ENCODE results near the gene NBPF9.
A peak's percentile ranks its signal among the peaks of the same experiment; 100 is the strongest.
"Not testable (repeated sequence)": the region's sequence is repeated elsewhere in the genome, so short reads cannot be mapped to it uniquely, and the experiment has no call there.

NBPF9 gene, protein sequence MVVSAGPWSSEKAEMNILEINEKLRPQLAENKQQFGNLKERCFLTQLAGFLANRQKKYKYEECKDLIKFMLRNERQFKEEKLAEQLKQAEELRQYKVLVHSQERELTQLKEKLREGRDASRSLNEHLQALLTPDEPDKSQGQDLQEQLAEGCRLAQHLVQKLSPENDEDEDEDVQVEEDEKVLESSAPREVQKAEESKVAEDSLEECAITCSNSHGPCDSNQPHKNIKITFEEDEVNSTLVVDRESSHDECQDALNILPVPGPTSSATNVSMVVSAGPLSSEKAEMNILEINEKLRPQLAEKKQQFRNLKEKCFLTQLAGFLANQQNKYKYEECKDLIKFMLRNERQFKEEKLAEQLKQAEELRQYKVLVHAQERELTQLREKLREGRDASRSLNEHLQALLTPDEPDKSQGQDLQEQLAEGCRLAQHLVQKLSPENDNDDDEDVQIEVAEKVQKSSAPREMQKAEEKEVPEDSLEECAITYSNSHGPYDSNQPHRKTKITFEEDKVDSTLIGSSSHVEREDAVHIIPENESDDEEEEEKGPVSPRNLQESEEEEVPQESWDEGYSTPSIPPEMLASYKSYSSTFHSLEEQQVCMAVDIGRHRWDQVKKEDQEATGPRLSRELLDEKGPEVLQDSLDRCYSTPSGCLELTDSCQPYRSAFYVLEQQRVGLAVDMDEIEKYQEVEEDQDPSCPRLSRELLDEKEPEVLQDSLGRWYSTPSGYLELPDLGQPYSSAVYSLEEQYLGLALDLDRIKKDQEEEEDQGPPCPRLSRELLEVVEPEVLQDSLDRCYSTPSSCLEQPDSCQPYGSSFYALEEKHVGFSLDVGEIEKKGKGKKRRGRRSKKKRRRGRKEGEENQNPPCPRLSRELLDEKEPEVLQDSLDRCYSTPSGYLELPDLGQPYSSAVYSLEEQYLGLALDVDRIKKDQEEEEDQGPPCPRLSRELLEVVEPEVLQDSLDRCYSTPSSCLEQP (N-terminal part only)

DNA sequence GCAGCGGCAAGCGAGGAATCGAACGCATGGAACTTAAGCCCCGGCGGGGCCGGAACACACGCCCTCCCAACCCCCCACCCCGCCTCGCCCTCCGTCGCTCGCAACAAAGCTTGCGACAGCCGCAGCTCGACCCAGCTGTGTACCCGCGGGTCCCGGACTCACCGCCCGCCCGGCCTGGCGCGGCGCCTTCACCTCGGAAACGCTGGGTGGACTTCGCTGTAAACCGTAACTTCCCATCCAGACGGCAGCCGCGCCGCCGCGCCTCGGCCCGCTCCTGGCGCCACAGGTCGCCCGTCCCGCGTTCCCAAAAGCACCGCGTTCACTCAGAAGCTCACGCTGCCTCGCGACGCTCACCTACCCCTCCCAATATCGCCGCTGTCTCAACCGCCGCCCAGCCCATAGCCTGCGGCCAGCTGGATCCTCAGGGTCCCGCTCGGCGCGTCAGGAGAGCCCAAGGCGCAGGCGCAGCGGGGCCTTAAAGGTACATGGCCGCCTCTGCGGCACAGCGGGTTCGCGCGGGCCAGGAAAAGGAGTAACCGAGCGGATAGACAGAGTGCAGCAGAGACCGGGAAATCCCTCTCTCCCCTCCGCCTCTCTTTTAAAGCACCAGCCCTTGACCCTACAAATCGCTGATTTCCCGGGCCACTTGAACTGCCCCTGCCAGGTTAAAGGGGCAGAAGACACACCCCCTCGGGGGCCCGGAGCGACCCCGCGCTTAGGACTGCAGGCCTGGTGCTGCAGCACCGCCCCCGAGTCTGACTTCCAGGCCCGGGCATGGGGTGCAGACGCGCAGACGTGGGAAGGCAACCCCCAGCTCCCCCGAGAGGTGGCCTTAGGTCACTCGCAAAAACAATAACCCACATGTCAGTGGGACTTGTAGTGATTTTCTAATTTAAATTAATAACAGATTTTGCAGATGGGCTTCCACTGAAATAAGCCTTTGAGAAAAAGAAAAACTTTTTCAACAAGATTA lies at the start of gene NBPF9:
NBPF9 (minus strand) TSS at position 443 of the 973 bp plus-strand sequence. CDS start 21,412 bp downstream, outside the sequence.
- DNase-seq, result peak in 5 of 14 donors; percentile 0 to 47 (median 20)

DNA sequence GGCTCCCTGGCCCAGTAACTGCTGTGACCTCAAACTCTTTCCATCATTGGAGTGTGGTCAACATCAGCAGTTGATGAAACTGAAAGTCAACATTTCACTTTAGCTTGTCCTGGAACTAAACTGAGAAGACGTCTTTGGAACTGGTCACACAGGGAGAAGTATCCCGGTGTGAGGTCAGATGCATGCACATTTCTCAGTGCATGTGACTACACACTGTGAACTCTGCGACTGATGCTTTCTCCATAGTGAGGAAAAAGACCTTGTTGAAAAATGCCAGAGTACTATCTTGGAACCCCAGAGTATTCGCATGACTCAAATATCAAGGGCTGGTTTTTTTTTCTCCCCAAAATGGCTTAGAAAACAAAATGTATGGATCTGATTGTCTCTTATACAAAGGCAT lies 46.6 kb upstream of the NBPF9 start:
- DNase-seq, result not testable (repeated sequence)

DNA sequence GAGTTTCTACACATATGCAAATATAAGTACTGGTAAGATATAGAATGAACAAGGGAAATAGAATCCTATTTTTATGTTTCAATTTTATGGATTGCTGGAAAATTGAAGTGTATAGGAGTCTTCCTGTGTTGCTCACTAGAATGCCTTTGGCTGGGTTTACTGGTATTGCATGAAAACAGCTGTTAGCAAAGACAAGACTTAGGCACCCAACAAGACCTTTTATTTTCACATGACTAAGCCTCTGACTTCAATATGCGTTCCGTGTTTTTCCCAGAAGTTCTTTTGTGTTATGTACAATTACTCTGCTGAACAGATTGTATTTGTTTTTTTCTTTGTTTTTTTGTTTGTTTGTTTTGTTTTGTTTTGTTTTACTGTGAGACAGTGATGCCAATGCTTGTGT lies 34.2 kb upstream of the NBPF9 start:
- DNase-seq, result not testable (repeated sequence)

DNA sequence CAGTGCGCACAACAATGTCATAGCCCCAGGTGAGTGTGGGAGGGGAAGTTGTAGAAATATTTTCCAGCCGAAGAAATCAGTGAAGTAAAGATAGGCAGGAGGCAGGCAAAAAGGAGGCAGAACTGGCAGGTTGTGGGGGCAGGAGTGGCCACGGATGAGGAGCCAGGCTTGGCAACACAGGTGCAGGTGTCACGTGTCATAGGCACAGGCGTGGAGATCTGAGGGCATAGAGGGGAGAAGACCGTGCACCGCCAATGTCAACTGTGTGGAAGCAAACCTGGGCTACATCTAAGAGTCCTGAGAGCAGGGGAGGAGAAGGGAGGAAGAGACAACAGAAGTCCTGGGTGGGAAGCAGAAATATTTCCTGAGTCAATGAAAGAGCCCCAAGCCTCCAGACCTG lies 27.6 kb upstream of the NBPF9 start:
- not testable (repeated sequence) for DNase-seq

GRCh38 chr1:149129245-149129644 lies 25.9 kb upstream of the NBPF9 start:
- not testable (repeated sequence) for DNase-seq

DNA sequence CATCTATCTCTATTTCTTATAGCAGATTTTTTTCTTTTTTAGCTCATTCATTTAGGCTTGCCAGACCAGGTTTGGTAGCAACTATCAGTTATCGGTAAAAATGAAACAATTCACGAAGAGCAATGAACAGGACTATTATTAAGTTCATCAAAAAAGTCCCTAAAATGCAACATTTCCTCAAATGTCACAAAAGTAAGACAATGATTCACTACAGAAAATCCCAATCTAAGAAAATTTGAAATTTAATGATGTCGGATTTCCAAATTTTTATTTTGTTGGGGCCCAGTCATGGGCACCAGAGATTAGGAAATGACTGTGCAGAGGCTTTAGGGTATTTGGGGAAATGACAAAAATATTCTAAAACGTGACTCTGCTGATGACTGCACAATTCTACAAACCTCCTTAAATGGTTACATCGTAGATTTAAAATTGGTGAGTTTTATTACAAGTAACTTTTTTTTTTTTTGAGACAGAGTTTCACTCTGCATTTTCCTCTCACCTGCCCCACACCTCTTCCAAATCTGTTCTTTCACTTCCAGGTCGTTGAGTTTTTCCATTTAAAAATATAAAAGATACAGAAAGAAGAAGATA lies 23.3 kb upstream of the NBPF9 start:
- DNase-seq, result not testable (repeated sequence)

DNA sequence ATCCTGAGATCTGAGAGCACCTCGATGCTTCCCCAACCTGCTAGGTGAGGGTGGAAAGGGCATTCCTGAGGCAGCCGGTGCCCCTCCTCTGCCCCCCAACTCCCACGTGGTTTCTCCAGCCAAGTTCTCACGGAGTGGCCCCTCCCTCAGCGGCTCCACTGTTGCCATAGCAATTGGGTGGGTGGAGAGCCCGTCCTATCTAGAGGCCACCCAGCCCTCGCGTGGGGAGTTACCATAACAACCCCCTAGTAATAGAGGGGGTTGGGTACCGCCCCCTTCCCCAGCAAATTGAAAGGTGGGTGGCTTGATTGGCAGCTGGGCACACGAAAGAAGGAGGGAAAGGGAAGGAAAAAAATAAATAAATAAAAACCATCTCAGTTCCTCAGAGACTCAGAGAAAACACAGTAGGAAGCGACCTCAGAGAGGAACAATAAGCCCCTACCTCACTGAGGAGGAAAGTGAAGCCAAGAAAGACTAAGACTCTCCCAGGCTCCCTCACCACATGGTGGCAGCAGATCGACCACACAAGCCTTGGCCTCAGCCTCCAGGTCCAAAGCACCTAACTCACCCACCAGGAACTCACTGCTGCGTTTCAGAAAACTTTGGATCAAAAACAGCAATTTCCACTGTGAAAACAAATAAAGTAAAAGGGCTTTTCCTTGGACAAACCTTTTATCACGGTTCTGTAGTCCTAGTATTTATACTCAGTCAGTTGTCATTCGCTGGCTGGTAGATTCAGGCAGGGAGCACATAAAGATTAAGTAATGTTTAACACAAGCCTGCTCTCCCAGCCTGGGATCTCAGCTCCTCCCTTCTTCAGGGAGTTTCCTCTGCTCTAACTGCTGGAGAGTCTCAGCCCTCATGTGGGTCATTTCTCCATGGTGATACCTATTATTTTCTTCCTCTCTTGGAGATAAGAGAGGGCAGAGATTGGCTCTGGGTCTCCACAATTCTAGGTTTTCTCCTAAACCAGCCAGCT lies 20.9 kb upstream of the NBPF9 start:
- DNase-seq, result not testable (repeated sequence)

GRCh38 chr1:149112828-149113227 lies 9.5 kb upstream of the NBPF9 start:
- not testable (repeated sequence) for DNase-seq

- DNase-seq, result not testable (repeated sequence)
Observed at GRCh38 chr1:149110343-149110742, 7.0 kb upstream of the NBPF9 start.

DNA sequence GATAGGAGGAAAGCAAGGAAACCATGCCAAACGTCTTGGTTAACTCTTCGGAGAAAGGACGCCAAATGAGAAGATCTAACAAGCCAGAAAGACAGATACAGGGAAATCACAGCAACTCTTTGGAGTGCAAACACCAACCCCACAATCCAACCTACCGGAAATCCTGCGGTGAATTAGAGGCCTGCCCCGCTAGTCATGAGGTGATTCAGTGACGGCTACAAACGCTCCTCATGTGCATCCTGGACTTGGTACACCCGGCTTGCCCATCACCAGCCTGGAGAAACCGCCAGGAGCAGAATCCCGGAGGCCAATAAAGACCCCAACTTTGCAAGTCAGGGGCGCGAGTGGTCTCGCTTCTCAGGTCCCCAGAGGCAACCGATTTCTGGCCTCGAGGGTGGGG lies 777 bp downstream of the NBPF9 start:
- not testable (repeated sequence) for DNase-seq

DNA sequence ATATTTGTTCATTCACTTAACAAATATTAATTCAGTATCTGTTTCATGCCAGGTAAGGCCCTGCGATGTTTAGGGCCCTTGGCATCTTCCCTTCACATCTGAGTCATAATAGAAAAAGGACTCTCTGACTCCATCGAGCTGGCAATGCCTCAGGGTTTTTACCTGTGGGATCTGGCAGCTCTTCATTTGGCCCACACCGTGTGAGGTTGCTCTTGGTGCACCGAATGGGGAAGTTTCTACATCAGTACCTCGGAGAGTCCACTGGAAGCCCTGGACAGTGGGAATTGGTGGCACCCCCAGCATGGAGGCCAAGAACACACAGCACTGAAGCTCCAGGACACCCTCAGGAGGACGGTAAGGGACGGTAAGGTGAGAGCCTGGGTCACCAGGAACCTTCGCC lies 5.1 kb downstream of the NBPF9 start:
- DNase-seq, result not testable (repeated sequence)

GRCh38 chr1:149093155-149093554 lies 10.2 kb downstream of the NBPF9 start:
- DNase-seq, result not testable (repeated sequence)

- DNase-seq, result not testable (repeated sequence)
Observed at GRCh38 chr1:149075505-149076127, 27.7 kb downstream of the NBPF9 start.

DNA sequence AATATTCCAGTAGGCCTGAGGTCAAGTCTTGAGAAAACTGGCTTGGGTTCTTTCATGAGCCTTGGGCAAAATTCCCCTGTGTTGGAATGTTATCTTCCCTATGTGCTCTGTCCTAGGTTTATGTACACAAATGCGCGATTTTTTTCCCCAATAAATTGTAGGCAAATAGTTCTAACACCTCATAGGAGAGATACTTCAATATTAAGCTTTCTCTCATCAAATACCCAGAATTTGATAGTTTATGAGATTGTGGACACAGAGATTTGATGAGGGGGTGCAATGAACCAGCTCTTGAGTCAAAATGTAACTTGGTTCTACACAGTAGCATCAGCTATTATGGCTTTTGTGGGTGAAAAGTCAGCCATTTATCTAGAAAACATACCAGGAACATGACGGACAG lies 38.7 kb downstream of the NBPF9 start:
- not testable (repeated sequence) for DNase-seq

- not testable (repeated sequence) for DNase-seq
Observed at GRCh38 chr1:149043056-149043455, 60.3 kb downstream of the NBPF9 start.

DNA sequence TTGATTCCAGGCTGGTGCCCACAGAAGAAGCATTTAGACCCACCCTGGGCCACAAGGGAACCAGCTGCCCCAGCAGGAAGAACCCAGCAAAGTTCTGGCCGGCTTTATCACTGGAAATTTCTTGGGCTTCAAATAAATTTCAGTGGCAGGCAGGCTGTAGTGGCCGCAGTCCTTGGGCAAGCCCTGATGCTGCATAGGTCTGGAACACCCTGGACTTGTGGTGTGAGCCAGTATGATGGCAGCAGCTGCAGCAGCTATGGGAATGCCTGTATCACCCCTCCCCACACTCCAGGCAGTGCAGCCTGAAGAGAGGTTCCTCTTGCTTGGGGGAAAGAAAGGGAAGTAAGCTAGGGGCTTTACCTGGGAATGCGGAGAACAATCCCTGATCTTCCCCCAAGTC lies 69.4 kb downstream of the NBPF9 start:
- not testable (repeated sequence) for DNase-seq

- DNase-seq, result not testable (repeated sequence)
Observed at GRCh38 chr1:149024327-149024726, 79.0 kb downstream of the NBPF9 start.

DNA sequence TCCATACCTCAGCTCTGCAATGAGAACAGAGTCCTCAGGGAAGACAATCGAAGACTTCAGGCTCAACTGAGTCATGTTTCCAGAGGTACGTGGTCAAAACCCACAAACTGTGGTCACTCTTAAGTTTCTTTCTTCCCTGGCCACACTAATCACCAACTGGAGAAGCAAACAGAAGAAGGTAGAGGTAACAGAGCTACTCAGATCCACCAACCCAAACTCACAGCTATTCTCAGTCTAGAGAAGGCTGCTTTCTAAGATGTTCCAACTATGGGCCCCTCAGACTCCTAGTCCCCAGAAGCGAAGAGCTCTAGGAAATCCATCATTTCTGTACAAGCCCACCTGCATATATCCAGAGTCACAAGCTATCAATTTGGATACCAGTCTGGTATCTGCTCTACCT lies 84.8 kb downstream of the NBPF9 start:
- not testable (repeated sequence) for DNase-seq

GRCh38 chr1:149016626-149017025 lies 86.7 kb downstream of the NBPF9 start:
- not testable (repeated sequence) for DNase-seq

- not testable (repeated sequence) for DNase-seq
Observed at GRCh38 chr1:149015522-149015921, 87.8 kb downstream of the NBPF9 start.

Measured in C1 segment of cervical spinal cord (tissue), 14 donors.